ENCODE data around the gene STT3B.

Gene STT3B

GRCh38 chr3:31509147-31509728 is 23.5 kb upstream of the STT3B start:
- no peak overlapping the region for H3K27ac ChIP-seq (ENCODE audit: low read length)
- H3K9me3 ChIP-seq (replicated peaks; ENCODE audit: insufficient read depth, low read length), result no peaks in the 10 kb centered on the region
- H2AFZ ChIP-seq (ENCODE audit: low read length), result no peak overlapping the region
- no peak overlapping the region for H3K9ac ChIP-seq (ENCODE audit: low read length)
- no peaks in the 10 kb centered on the region for H3K27me3 ChIP-seq (replicated peaks; ENCODE audit: insufficient read depth, low read length)
- H3K79me2 ChIP-seq (ENCODE audit: low read length), result no peaks in the 10 kb centered on the region
- no peak for DNase-seq
- TF ChIP-seq EZH2phosphoT487 (IDR thresholded peaks at IDR 0.05; ENCODE audit: low read length) (no peak), CTCF (IDR thresholded peaks at IDR 0.05; ENCODE audit: low read length) (no peak), EZH2 (optimal IDR thresholded peaks at IDR 0.05; ENCODE audit: low read depth, low read length) (no peak)
- H3K4me3 ChIP-seq (ENCODE audit: low read length), result no peak overlapping the region
- H3F3A ChIP-seq (ENCODE audit: insufficient read depth, low read length), result no peaks in the 10 kb centered on the region
- H3K4me1 ChIP-seq (ENCODE audit: low read length), result no peaks in the 10 kb centered on the region
- no peak overlapping the region for H3K4me2 ChIP-seq (ENCODE audit: low read depth, low read length)
- no peaks in the 10 kb centered on the region for H3K9me2 ChIP-seq (replicated peaks; ENCODE audit: insufficient read depth, low read length)
- no peaks in the 10 kb centered on the region for H3K36me3 ChIP-seq (replicated peaks; ENCODE audit: insufficient read depth, low read length)
- no peaks in the 10 kb centered on the region for H4K20me1 ChIP-seq (ENCODE audit: insufficient read depth, low read length)

GRCh38 chr3:31514570-31514969 is 18.2 kb upstream of the STT3B start:
- H3F3A ChIP-seq (ENCODE audit: insufficient read depth, low read length), result no peaks in the 10 kb centered on the region
- no peaks in the 10 kb centered on the region for H3K27me3 ChIP-seq (replicated peaks; ENCODE audit: insufficient read depth, low read length)
- H3K9me2 ChIP-seq (replicated peaks; ENCODE audit: insufficient read depth, low read length), result no peaks in the 10 kb centered on the region
- H2AFZ ChIP-seq (ENCODE audit: low read length), result no peak overlapping the region
- H3K9ac ChIP-seq (ENCODE audit: low read length), result no peak overlapping the region
- no peak overlapping the region for H3K27ac ChIP-seq (ENCODE audit: low read length)
- H3K9me3 ChIP-seq (replicated peaks; ENCODE audit: insufficient read depth, low read length), result no peaks in the 10 kb centered on the region
- H3K36me3 ChIP-seq (replicated peaks; ENCODE audit: insufficient read depth, low read length), result no peaks in the 10 kb centered on the region
- no peaks in the 10 kb centered on the region for H3K79me2 ChIP-seq (ENCODE audit: low read length)
- H3K4me2 ChIP-seq (ENCODE audit: low read depth, low read length), result no peak overlapping the region
- TF ChIP-seq CTCF (IDR thresholded peaks at IDR 0.05; ENCODE audit: low read length) (no peak), EZH2phosphoT487 (IDR thresholded peaks at IDR 0.05; ENCODE audit: low read length) (no peak)
- no peaks in the 10 kb centered on the region for H4K20me1 ChIP-seq (ENCODE audit: insufficient read depth, low read length)
- H3K4me3 ChIP-seq (ENCODE audit: low read length), result no peak overlapping the region
- H3K4me1 ChIP-seq (ENCODE audit: low read length), result no peaks in the 10 kb centered on the region
- no peak for DNase-seq

GRCh38 chr3:31515486-31516284 is 17.0 kb upstream of the STT3B start:
- no peaks in the 10 kb centered on the region for H3F3A ChIP-seq (ENCODE audit: insufficient read depth, low read length)
- H3K4me1 ChIP-seq (ENCODE audit: low read length), result no peaks in the 10 kb centered on the region
- no peak overlapping the region for H2AFZ ChIP-seq (ENCODE audit: low read length)
- no peaks in the 10 kb centered on the region for H3K9me2 ChIP-seq (replicated peaks; ENCODE audit: insufficient read depth, low read length)
- H3K9ac ChIP-seq (ENCODE audit: low read length), result no peak overlapping the region
- TF ChIP-seq EZH2 (optimal IDR thresholded peaks at IDR 0.05; ENCODE audit: low read depth, low read length), result no peak
- TF ChIP-seq EZH2phosphoT487 (IDR thresholded peaks at IDR 0.05; ENCODE audit: low read length), result no peak
- TF ChIP-seq CTCF (IDR thresholded peaks at IDR 0.05; ENCODE audit: low read length), result no peak
- H3K79me2 ChIP-seq (ENCODE audit: low read length), result no peaks in the 10 kb centered on the region
- no peaks in the 10 kb centered on the region for H4K20me1 ChIP-seq (ENCODE audit: insufficient read depth, low read length)
- H3K4me3 ChIP-seq (ENCODE audit: low read length), result no peak overlapping the region
- no peaks in the 10 kb centered on the region for H3K36me3 ChIP-seq (replicated peaks; ENCODE audit: insufficient read depth, low read length)
- no peak overlapping the region for H3K4me2 ChIP-seq (ENCODE audit: low read depth, low read length)
- no peaks in the 10 kb centered on the region for H3K27me3 ChIP-seq (replicated peaks; ENCODE audit: insufficient read depth, low read length)
- no peak for DNase-seq
- no peaks in the 10 kb centered on the region for H3K9me3 ChIP-seq (replicated peaks; ENCODE audit: insufficient read depth, low read length)
- no peak overlapping the region for H3K27ac ChIP-seq (ENCODE audit: low read length)
